Subcutaneous adipose tissue (tissue), 4 donors: ENCODE results near the gene KIF3C. TPM values are rescaled to one million over a fixed set of nuclear protein-coding genes. Genes with fewer than 3 reads are reported as not detected.

Source experiments
- CTCF ChIP-seq: fragments of 450-650 bp; IDR thresholded peaks from one replicate; pipeline ENCODE4 v1.5.1; 2016; ENCODE audit warnings: low read depth, mild to moderate bottlenecking, control low read depth, antibody characterized with exemption, moderate library complexity
- total RNA-seq, 4 donors: library from RNA; depleted of rRNA; stranded (reverse); fragments of >200 nt; gene quantifications; one replicate each; pipeline ENCODE4 v1.1.0, GENCODE V29; 2016

The KIF3C gene
- total RNA-seq, 4 donors from 2014 or later = 1.8 to 5.8 (median 3.0) TPM

GRCh38 chr2:25992556-25992955 lies 10.3 kb upstream of the KIF3C start:
- TF ChIP-seq CTCF = no peak

DNA sequence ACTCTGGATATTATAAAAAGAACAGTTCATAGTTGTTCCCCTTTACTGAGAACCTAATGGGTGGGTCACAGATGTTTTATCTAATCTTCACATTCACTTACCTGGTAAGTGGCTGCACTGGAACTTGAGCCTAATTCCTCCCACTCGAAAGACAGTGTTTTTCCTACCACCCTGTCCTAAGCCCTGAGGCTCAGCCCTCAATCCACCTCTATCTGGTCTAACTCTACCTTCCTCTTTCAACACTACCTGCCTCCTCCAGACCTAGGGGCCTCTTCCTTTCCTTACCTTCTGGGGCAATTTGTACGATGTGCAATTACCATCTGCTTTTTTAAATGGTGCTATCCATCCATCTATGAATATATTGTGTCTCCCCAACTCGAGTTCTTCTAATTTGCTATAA lies 9.7 kb upstream of the KIF3C start:
- TF ChIP-seq CTCF = no peak

GRCh38 chr2:25989154-25989553 lies 6.9 kb upstream of the KIF3C start:
- no peak for TF ChIP-seq CTCF

DNA sequence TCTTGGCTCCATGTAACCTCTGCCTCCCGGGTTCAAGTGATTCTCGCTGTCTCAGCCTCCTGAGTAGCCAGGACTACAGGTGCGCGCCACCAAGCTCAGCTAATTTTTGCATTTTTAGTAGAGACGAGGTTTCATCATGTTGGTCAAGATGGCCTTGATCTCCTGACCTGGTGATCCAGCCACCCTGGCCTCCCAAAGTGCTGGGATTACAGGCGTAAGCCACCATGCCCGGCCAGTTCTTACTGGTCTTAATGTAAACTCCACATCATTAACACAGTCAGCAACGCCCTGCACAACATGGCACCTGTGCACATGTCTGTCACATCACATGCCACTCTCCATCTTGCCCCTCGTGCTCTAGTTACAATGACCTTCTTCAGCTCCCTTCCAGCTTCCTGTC lies 5.8 kb upstream of the KIF3C start:
- no peak for TF ChIP-seq CTCF

DNA sequence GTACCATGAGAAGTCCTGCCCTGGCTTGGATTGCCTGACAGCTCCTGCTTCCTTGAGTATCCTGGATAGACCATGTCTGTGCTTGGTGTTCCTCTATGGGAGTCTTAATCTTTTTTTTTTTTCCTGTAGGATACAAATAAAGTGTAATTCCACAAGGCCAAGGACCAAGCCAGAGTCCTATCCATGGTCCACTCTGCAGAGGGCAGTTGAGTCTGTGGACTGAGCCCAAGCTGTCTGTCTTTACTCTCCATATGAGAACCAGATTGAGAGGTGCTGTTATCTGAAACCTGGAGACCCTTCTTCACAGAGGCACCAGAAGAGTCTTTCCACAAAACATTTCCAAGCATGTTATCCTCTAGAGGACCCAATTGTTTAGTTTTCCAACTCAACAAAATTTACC lies 1.4 kb upstream of the KIF3C start:
- no peak for TF ChIP-seq CTCF

DNA sequence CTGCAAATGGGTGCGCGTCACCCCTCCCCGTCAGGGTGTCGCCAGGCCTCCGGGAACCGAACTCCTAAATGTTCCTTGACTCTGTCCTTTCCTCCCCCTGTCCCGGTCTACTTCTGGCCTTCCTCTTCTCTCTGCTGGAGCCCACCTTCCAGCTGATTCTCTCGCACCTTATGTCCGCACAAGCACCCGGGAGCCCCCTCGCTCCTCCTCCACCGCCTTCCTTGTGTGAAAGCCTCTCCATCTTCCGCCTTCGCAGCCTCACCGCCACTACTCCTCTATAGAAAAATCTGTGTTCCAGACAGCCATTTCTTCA lies 627 bp upstream of the KIF3C start:
- TF ChIP-seq CTCF = no peak

DNA sequence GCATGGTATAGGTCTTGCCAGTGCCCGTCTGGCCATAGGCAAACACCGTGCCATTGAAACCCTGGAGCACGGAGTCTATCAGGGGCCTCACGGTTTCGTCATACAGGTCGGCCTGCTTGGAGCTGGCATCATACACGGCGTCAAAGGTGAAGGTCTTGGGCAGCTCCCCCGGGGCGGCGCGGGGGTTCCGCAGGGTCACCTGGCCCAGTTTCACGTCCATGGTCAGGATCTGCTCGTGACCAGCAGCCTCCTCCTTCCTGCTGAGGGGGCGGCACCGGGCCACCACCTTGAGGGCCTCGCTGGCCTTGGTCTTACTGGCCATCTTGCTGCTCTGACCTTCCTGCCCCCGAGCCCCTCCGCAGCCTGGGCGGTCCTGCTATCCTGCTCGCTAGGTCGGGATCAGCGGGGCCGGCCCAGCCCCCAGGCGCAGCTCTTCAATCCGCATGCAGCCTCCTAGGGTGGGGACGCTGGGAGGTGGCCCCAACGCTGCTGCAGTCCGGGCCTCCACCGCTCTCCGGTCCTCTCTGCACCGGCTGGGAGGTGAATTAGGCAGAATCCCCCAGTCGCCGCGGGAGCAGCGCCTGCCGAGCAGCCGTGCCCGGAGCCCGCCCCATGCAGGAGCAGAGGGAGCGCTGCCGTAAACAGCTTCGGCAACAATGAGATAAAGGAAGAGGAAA lies 563 bp downstream of the KIF3C start:
- TF ChIP-seq CTCF = no peak

- no peak for TF ChIP-seq CTCF
These were observed 1.3 kb downstream of the KIF3C start for GRCh38 chr2:25980951-25981350.
